ENCODE data around the gene PHC1.

- TF ChIP-seq POLR2AphosphoS5 (IDR thresholded peaks at IDR 0.05) (no peak), CTCF (IDR thresholded peaks at IDR 0.05) (peak; percentile 80 to 87 (median 82)), POLR2A (IDR thresholded peaks at IDR 0.05) (no peak)
These were observed 23.8 kb upstream of the PHC1 start for GRCh38 chr12:8890313-8891085.
